OCI-LY3 (cell line): ENCODE measurements around the gene RNPEPL1.

Experiments
- H2AFZ ChIP-seq: fragments of 200-600, 300-600 bp; shearing (Covaris generic); 2 replicates; pipeline ENCODE4 v1.6.0; 2014; ENCODE audit warnings: antibody characterized with exemption, low read depth, low read length
- H3K27ac ChIP-seq: fragments of 200-600, 300-600 bp; sonication (generic); 2 replicates; pipeline ENCODE4 v1.5.1; 2014; ENCODE audit warnings: mild to moderate bottlenecking, low read length, moderate library complexity, mixed read lengths
- H3K27me3 ChIP-seq: fragments of 200-600, 300-600 bp; sonication (generic); 2 replicates; pipeline ENCODE4 v1.6.1; 2014; ENCODE audit warnings: low read depth, low read length, mixed read lengths
- H3K36me3 ChIP-seq: fragments of 200-600, 300-600 bp; sonication (generic); replicated peaks from 2 replicates; pipeline ENCODE3; 2014; ENCODE audit warnings: low read depth, low read length, mixed read lengths
- H3K4me1 ChIP-seq: fragments of 300-600, 200-600 bp; sonication (generic); 2 replicates; pipeline ENCODE4 v1.6.1; 2014; ENCODE audit warnings: low read length, mixed read lengths
- H3K4me2 ChIP-seq: fragments of 200-600, 300-600 bp; sonication (generic); 2 replicates; pipeline ENCODE4 v1.6.1; 2014; ENCODE audit warnings: low read length, mixed read lengths
- H3K4me3 ChIP-seq: fragments of 300-600, 200-600 bp; sonication (generic); 2 replicates; pipeline ENCODE4 v1.5.1; 2014; ENCODE audit warnings: antibody characterized with exemption, mild to moderate bottlenecking, low read length, moderate library complexity
- H3K79me2 ChIP-seq: fragments of 300-600, 200-600 bp; shearing (Covaris generic); 2 replicates; pipeline ENCODE4 v1.6.1; 2014; ENCODE audit warnings: mild to moderate bottlenecking, low read length, mixed read lengths
- H3K9ac ChIP-seq: fragments of 300-600, 200-600 bp; shearing (Covaris generic); 2 replicates; pipeline ENCODE4 v1.6.0; 2014; ENCODE audit warnings: mild to moderate bottlenecking, low read length, moderate library complexity
- H3K9me3 ChIP-seq: fragments of 200-600, 300-600 bp; shearing (Covaris generic); 2 replicates; pipeline ENCODE4 v1.6.1; 2014; ENCODE audit warnings: low read length, mixed read lengths; ENCODE audit not compliant: insufficient read depth
- H4K20me1 ChIP-seq: fragments of 200-600, 300-600 bp; sonication (generic); 2 replicates; pipeline ENCODE4 v1.6.1; 2016; ENCODE audit warnings: low read length, mixed read lengths; ENCODE audit not compliant: insufficient read depth
- EZH2phosphoT487 ChIP-seq: fragments of 200-600 bp; shearing (Covaris generic); IDR thresholded peaks from 2 replicates; pipeline ENCODE4 v1.6.1; 2018; ENCODE audit warnings: antibody characterized with exemption, mixed run types, low read depth
- TF ChIP-seq, protein P1 (sequence below): fragments of 200-600, 300-600 bp; sonication (generic); IDR thresholded peaks from 2 replicates; pipeline ENCODE4 v1.5.1; 2014; ENCODE audit warnings: antibody characterized with exemption, low read length, low read depth

The RNPEPL1 gene

DNA sequence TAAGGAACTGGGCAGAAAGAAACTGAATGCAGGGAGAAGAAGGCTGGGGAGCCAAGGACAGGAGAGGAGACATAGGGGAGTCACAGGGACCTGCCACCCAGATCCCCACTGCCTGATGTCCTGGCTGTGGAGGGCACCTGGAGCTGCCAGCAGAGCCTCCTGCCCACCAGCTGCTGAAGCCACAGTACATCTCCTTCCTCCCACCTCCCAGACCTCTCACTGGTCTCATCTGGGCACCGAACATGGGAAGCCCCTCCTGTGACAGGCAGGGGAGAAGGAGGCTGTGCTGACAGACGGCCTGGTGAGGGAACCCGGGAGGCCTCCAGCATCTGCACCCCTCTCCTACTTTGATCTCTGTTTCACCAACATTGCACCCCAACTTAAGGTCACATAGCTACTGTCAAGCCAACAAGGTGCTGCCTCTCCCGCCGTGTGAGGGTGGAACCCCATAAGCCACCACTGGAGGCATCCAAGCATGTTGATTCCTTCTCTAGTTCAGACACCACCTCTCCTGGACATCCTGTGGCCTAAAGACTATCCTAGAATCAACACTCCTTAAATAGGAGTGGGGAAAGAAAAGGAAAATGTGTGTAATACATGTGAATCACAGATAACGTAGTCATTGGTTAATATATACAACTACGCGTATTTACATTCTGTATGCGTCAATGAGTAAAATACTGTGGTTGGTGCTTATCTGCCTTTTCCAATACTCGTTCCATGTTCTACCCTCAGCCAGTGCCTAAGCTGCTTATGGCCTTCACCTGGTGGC is 3.5 kb upstream of the RNPEPL1 start:
- no peaks in the 10 kb centered on the region for H3K9me3 ChIP-seq
- H4K20me1 ChIP-seq, result peaks cover 5% of the 10 kb centered on the region; the same call in 1 of the 2 replicates
- TF ChIP-seq EZH2phosphoT487, result no peak
- TF ChIP-seq, protein P1, sequence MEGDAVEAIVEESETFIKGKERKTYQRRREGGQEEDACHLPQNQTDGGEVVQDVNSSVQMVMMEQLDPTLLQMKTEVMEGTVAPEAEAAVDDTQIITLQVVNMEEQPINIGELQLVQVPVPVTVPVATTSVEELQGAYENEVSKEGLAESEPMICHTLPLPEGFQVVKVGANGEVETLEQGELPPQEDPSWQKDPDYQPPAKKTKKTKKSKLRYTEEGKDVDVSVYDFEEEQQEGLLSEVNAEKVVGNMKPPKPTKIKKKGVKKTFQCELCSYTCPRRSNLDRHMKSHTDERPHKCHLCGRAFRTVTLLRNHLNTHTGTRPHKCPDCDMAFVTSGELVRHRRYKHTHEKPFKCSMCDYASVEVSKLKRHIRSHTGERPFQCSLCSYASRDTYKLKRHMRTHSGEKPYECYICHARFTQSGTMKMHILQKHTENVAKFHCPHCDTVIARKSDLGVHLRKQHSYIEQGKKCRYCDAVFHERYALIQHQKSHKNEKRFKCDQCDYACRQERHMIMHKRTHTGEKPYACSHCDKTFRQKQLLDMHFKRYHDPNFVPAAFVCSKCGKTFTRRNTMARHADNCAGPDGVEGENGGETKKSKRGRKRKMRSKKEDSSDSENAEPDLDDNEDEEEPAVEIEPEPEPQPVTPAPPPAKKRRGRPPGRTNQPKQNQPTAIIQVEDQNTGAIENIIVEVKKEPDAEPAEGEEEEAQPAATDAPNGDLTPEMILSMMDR, result no peak
- H3K9ac ChIP-seq, result peak overlapping the region; percentile 97; the same call in 1 of the 2 replicates
- peak overlapping the region; percentile 94 for H3K4me3 ChIP-seq
- H3K27ac ChIP-seq, result peak overlapping the region; percentile 93; the same call in 1 of the 2 replicates
- H2AFZ ChIP-seq, result no peak overlapping the region
- H3K27me3 ChIP-seq, result no peaks in the 10 kb centered on the region
- peaks cover 6% of the 10 kb centered on the region for H3K36me3 ChIP-seq
- peaks cover 30% of the 10 kb centered on the region for H3K79me2 ChIP-seq
- H3K4me1 ChIP-seq, result peaks cover 47% of the 10 kb centered on the region
- H3K4me2 ChIP-seq, result peak overlapping the region; percentile 100

DNA sequence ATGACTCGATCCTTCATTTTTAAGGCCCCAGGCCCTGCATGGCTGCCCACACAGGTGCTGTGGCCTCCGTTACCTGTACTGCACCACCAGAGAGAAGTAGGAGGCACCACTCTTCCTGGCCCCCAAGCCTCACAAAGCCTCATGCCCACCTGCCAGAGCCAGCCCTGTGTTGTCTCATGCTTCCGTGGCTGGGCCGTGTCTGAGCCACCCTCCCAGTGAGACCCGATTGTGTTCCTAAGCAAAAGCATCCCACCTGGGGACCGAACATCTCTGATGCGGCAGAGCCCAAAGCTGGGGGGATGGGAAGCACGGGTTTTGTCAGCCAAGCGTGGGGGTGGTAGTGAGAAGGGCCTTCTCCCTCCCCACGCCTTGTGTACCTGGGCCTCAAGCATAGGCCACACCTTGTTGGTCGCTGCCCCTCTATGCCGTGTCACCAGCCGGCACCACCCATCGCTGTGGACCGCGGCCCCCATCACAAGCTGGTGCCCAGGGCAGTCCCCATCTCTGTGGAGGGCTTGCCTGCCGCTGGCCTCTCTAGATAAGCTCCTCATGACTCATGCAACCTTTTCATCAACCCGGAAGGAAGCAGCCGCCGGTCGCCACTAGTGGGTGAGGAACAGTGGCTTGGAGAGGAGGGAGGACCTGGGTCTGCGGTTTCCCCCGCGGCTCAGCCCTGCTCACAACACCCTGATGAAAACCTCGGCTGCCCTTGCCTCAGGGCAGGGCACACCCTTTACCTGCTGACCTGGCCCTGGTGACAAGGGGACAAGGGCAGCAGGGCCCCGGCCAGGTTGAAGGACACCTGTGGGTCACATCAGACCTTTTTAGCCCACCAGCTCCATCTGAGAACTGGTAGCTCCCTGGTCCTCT is 2.7 kb upstream of the RNPEPL1 start:
- Histone ChIP-seq H3K9ac (peak overlapping the region; percentile 97), H3K4me1 (peaks cover 46% of the 10 kb centered on the region), H2AFZ (peak overlapping the region; percentile 19; the same call in 1 of the 2 replicates), H3K27me3 (no peaks in the 10 kb centered on the region), H3K4me3 (peak overlapping the region; percentile 94), H3K9me3 (no peaks in the 10 kb centered on the region), H3K4me2 (peak overlapping the region; percentile 100), H3K36me3 (peaks cover 6% of the 10 kb centered on the region), H3K27ac (peak overlapping the region; percentile 93), H4K20me1 (peaks cover 9% of the 10 kb centered on the region; the same call in 1 of the 2 replicates), H3K79me2 (peaks cover 28% of the 10 kb centered on the region)
- TF ChIP-seq EZH2phosphoT487, result no peak
- TF ChIP-seq, protein P1, result no peak

DNA sequence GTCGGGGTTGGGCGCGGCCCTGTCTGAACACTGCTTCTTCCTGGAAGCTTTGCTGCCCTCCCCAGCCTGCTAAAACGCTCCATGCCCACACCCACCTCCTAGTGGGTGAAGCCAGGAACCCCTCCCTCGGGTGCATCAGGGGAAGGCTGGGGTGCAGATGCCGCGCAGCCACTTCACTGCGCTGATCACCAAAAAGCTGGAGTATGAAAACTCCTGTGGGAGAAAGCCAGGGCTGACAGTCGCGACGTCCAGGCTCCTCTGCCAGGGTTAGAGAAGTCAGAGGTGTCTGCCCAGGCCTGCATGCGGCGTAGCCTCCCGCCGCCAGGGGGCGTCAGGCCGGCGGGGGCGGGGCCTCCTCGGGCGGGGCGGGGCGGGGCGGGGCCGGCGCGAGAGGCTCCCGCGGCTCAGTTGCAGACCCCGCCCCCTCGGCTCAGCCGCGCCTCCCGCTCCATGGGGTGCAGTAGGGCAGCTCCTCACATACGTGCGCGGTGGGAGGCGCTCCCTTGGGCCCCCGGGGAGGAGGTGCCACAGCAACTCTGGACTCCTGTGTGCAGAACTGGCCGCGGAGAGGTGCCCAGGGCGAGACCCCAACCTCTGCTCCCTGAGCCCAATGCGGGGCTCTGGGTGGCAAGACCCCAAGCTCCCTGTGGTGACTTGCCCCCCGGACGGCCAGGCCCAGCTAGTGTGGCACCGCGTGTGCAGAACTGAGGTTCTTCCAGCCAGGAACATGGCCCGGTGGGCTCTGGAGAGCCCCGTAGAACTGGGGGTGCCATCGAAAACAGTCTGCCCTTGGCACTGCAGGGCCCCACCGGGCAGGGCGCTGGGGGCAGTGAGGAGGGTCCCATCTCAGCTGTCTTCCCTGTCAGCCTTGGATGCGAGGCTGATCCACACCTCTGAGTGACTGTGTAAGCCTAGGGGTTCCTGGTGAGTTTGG is 1.8 kb upstream of the RNPEPL1 start:
- Histone ChIP-seq H3K4me1 (peaks cover 46% of the 10 kb centered on the region), H3K27me3 (no peaks in the 10 kb centered on the region), H3K9ac (peak overlapping the region; percentile 97), H3K4me3 (peak overlapping the region; percentile 94), H3K27ac (peak overlapping the region; percentile 93), H3K9me3 (no peaks in the 10 kb centered on the region), H3K4me2 (peak overlapping the region; percentile 100), H2AFZ (peak overlapping the region; percentile 19; the same call in 1 of the 2 replicates), H3K36me3 (peaks cover 6% of the 10 kb centered on the region), H3K79me2 (peaks cover 33% of the 10 kb centered on the region), H4K20me1 (peaks cover 9% of the 10 kb centered on the region; the same call in 1 of the 2 replicates)
- TF ChIP-seq, protein P1, result peak; percentile 58
- TF ChIP-seq EZH2phosphoT487, result no peak
